Esophagus muscularis mucosa (tissue), 4 donors: ENCODE data around the gene PPP2R3A.

Source experiments
- EP300 ChIP-seq: sonication (generic); formaldehyde crosslinking; IDR thresholded peaks from one replicate; pipeline ENCODE4 v1.6.1; 2017; ENCODE audit warnings: antibody characterized with exemption
- POLR2A ChIP-seq: fragments of 450-650 bp; IDR thresholded peaks from one replicate; pipeline ENCODE4 v1.6.1; 2017; ENCODE audit warnings: antibody characterized with exemption, moderate library complexity, mild to moderate bottlenecking, low read depth
- POLR2AphosphoS5 ChIP-seq, 2 donors: sonication (generic); formaldehyde crosslinking; IDR thresholded peaks; one replicate each; pipeline ENCODE4 v1.6.1; 2017; ENCODE audit warnings: antibody characterized with exemption in 2 of 2
- TF ChIP-seq, protein P1 (sequence below), 3 experiments: fragments of 200-600 bp in 2 of 3; fragments of 450-650 bp in 1 of 3; sonication (generic) in 2 of 3; IDR thresholded peaks; one replicate each; pipeline ENCODE4 v1.5.1; 2017 to 2019; ENCODE audit warnings: antibody characterized with exemption in 3 of 3, mild to moderate bottlenecking in 2 of 3, moderate library complexity in 1 of 3

DNA sequence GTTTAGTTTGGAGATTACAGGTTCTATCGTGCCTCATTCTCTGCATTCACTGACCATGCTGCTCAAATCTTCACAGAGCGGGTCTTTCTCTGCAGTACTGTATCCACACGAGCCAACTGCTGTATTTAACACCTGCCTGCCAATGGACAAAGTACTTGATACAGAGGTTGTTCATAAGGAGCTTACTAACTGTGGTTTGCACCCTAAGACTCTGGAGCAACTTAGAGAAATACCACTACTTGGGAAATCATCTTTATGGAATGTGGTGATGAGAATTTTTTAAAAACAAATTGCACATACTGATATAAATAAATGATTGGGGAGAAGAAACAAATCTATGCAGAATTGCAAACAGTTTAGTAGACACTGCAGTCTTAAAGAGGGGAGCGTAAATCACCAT is 90.0 kb downstream of the PPP2R3A start:
- TF ChIP-seq POLR2A: no peak
- no peak for TF ChIP-seq EP300
- no peak for TF ChIP-seq POLR2AphosphoS5 (IDR thresholded peaks at IDR 0.05)
- TF ChIP-seq, protein P1, sequence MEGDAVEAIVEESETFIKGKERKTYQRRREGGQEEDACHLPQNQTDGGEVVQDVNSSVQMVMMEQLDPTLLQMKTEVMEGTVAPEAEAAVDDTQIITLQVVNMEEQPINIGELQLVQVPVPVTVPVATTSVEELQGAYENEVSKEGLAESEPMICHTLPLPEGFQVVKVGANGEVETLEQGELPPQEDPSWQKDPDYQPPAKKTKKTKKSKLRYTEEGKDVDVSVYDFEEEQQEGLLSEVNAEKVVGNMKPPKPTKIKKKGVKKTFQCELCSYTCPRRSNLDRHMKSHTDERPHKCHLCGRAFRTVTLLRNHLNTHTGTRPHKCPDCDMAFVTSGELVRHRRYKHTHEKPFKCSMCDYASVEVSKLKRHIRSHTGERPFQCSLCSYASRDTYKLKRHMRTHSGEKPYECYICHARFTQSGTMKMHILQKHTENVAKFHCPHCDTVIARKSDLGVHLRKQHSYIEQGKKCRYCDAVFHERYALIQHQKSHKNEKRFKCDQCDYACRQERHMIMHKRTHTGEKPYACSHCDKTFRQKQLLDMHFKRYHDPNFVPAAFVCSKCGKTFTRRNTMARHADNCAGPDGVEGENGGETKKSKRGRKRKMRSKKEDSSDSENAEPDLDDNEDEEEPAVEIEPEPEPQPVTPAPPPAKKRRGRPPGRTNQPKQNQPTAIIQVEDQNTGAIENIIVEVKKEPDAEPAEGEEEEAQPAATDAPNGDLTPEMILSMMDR (IDR thresholded peaks at IDR 0.05): no peak
